8988T (cell line): ENCODE data around the gene MYO15A.

Experiments
- DNase-seq: peaks from one replicate; pipeline ENCODE4 v3.0.0; 2011

The MYO15A gene

DNA sequence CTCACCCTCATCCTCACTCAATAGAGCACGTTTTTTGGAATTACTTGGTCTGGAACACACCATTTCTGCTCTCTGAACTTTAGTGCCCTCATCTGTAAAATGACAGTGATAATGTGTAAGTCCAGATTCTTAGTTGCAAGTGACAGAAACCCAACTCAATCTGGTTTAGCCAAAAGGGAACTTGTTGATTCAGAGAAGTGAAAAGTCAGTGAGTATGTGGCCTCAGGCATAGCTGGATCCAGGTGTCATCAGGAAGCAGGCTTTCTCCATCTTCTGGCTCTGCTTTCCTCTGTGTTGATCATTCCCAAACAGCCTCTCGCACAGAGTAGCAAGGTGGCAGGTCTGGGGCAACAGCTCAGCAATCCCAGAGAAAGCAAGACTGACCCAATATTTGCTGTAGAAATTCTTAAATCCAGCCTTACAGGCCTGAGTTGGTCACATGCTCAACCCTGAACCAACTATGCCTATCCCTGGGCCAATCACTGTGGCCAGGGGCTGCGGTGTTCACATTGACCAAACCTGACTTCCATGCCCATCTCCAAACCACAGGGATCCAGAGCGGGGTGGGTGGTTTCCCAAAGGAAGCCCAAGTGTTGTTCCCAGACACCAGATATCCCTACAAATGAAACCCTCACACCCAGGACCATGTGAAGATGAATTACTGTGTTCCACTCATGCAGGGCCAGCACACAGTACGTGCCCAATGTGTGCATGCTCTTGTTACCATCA is 51.7 kb downstream of the MYO15A start:
- DNase-seq: no peak

DNA sequence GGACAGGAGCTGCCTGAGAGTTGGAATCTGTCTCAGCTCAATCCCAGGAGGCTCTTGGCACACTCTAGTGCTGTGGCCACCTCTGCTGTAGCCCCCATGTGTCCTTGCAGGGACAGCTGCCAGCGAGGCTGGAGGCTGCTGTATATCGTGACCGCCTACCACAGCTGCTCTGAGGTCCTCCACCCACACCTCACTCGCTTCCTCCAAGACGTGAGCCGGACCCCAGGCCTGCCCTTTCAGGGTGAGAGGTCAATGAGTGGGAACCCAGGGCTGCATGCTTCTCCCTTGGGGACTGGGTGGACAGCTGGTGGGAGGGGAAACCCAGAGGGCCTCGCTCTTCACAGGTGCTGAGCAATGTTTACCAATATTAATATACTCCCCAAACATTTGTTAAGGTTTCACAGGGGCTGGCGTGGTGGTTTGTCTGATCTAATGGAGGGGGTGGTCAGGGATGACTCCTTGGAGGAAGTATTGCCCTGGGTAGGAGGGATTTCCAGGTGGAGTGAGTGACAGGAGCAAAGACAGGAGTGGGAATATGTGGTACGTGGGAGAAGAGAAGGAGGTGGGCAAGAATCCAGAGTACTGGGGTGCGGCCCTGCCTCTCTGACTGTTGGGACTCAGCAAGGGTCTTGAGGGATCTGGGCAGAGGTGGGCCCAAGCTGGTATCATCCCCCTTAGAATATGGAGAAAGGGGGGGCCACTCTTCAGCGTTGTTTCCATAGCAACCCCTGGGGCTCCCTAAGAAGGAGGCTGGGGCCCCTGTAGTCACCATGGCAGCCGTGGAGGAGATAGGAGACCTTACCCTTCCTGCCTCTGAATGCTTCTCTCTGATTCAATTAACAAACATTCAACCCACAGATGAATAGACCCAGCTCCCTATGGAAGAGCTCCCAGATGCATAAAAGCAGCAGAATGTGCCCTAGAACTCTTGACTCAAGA is 52.9 kb downstream of the MYO15A start:
- no peak for DNase-seq

DNA sequence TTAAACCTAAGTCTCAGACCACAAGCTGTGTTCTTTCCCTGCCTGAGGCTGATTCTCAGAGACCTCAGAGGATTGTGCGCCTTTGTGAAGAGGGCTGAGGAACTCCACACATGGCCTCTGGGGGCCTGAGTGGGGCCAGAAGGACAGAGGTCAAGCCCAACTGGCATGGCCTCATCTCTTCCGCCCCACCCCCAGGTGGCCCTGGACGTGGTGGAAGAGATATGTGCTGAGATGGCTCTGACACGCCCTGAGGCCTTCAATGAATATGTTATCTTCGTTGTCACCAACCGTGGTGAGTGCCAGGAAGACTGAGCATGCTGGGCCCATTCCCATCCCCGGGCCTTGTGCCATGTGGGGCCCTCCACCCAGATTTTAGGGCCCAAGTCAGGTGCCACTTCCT is 55.0 kb downstream of the MYO15A start:
- DNase-seq: no peak

DNA sequence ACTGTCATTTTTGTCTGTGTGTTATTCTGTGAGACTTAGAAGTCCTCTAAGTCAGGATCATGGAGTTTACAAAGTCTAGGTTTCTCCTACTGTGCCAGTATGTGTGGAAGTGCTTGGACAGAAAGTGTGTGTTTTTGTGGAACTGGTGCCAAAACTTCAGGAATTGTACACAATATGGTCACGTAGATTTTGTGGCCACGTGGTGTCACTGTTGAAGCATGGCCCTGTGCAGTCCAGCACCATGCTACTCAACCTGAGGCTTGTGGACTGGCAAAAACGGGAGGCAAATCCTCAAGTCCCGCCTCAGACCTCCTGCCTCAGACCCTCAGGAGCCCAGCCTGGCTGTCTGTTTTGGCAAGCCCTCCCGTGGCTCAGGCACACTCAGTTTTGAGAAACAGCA is 58.3 kb downstream of the MYO15A start:
- DNase-seq: no peak

- DNase-seq: no peak
These were observed 58.9 kb downstream of the MYO15A start for GRCh38 chr17:18167421-18167820.

DNA sequence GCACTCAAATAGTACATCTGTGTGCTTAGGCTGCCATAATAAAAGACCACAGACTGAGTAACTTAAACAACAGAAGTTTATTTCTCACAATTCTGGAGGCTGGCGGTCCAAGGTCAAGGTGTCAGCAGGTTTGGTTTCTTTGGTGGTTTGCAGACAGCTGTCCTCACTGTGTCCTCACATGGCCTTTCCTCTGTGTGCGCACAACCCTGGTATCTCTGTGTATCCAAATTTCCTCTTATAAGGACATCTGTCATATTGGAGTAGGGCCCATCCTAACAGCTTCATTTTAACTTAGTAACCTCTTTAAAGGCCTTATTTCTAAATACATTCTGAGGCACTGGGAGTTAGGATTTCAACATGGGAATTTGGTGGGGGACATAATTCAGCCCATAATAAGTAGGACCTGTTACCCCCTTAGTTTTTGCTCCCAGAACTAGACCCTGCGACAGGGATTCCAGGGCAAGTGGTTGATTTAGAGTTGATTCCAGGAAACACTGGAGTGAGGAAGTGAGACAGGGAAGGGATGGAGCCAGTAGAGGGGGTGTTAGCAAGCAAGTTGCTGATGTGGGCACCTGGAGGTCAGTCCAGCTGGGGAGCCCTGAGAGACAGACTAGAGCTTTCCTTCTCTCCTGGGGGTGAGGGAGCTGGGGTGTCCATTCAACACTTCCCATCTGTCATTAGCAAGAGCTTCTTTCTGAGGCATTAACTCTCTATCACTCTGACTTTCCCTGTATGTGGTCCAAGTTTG is 64.1 kb downstream of the MYO15A start:
- DNase-seq: no peak

DNA sequence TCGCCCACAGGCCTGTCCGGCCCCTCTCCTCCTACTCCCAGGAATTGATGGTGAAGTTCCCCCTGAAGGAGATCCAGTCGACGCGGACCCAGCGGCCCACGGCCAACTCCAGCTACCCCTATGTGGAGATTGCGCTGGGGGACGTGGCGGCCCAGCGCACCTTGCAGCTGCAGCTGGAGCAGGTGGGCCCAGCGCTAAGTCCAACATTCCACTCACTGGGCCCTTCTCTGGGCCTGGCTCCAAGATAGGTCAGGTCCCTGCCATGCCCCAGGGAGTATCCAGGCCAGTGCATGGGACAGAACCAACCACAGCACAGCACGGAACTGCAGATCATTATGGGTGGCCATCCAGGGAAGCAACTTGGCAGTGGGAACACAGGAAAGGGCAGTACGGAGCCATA is 65.2 kb downstream of the MYO15A start:
- no peak for DNase-seq

- no peak for DNase-seq
These were observed 67.6 kb downstream of the MYO15A start for GRCh38 chr17:18176176-18176575.

- DNase-seq: no peak
These were observed 68.6 kb downstream of the MYO15A start for GRCh38 chr17:18177133-18177532.

DNA sequence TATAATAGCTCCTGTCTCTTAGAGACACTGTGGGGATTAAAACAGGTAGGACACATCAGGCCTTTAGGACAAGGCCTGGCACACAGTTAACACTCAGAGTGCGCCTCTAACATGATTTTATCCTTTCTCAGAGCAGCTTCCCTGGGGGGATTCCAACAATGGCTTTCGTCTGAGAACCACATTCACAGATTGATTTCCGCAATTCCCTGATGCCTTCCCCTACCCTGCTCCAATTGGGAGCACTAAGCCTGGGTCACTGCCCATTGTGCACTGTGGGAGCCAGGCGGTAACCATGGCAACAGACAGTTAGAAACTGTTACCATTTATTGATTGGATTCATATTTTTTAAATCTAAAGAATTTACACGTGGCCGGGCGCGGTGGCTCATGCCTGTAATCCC is 69.2 kb downstream of the MYO15A start:
- DNase-seq: no peak

DNA sequence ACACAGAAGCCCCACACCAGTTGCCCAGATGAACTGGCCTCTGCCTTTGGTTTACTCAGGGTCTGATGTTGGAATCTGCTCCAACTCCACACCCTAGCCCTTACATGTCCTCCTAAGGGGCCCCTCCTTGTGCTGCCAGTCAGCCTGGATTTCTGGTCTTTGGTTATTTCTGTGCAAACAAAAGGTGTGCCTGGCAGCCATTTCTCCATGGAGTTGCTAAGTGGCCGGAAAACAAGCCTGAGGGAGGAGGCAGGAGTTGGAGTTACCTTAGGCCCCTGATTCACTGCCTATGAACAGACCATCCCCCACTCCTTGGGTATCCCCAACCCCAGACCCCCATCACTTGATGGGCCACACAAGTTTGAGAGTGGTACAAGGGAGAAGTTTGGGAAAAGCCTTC is 70.6 kb downstream of the MYO15A start:
- DNase-seq: no peak

DNA sequence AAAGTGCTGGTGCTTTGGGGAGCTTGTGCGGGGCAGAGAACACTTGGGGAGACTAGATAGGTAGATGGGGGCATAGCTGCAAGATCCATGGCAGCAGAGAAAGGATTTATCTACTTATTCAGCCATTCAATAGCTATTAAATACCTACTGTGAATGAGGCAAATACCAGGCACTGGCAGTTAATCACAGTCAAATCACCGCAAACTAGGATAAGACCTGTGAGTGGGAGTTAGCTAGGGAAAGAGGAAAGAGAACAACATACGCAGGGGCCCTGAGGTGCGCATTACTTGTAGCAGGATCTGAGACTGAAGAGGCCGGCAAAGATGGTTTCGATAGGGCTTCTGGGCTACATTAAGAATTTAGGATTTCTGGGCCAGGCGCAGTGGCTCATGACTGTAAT is 71.2 kb downstream of the MYO15A start:
- no peak for DNase-seq

- DNase-seq: no peak
These were observed 72.8 kb downstream of the MYO15A start for GRCh38 chr17:18181358-18181757.

DNA sequence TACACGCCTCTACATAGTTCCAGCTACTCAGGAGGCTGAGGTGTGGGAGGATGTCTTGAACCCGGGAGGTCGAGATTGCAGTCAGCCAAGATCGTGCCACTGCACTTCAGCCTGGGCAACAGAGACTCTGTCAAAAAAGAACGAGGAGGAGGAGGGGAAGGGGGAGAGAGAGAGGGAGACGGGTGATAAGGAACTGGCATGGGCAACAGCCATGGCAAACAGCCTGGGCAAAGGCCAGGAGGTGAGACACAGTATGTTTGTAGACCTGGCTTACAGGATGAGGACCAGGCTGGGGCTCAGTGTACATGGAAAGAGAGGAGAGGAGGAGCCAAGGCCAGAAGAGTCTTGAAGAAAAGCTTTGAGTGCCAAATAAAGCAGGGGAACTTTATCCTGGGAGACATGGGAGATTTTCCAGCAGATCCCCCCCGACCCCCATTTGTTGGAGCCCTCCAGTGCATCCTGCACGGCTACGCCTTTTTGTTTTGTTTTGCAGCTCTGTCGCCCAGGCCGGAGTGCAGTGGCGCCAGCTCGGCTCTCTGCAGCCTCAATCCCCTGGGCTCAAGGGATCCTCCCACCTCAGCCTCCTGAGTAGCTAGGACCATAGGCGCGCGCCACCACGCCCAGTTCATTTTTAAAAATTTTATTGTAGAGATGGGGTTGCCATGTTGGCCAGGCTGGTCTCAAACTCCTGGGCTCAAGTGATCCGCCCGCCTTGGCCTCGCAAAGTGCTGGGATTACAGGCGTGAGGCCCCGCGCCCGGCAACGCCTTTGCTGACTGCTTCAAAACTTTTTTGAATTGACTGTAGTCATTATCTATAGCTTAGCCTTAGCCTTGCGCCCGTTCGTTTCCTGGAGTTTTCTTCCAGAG is 73.8 kb downstream of the MYO15A start:
- DNase-seq: no peak

GRCh38 chr17:18182978-18183333 is 74.4 kb downstream of the MYO15A start:
- DNase-seq: peak; percentile 78

GRCh38 chr17:18183334-18184142 is 75.0 kb downstream of the MYO15A start, which contains the start of gene ALKBH5:
ALKBH5 (plus strand) TSS chr17:18183828; CDS start chr17:18184244, 416 bp downstream.
- peak; percentile 99 for DNase-seq

DNA sequence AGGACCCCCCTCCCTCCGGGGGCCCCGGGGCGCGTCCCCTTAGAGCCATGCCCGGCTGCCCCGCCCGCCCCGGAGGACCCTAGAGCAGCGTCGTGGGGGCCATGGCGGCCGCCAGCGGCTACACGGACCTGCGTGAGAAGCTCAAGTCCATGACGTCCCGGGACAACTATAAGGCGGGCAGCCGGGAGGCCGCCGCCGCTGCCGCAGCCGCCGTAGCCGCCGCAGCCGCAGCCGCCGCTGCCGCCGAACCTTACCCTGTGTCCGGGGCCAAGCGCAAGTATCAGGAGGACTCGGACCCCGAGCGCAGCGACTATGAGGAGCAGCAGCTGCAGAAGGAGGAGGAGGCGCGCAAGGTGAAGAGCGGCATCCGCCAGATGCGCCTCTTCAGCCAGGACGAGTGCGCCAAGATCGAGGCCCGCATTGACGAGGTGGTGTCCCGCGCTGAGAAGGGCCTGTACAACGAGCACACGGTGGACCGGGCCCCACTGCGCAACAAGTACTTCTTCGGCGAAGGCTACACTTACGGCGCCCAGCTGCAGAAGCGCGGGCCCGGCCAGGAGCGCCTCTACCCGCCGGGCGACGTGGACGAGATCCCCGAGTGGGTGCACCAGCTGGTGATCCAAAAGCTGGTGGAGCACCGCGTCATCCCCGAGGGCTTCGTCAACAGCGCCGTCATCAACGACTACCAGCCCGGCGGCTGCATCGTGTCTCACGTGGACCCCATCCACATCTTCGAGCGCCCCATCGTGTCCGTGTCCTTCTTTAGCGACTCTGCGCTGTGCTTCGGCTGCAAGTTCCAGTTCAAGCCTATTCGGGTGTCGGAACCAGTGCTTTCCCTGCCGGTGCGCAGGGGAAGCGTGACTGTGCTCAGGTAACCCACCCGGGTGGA is 75.8 kb downstream of the MYO15A start:
- DNase-seq: no peak

GRCh38 chr17:18185391-18185790 is 76.8 kb downstream of the MYO15A start:
- DNase-seq: no peak

GRCh38 chr17:18185832-18186626 is 77.5 kb downstream of the MYO15A start:
- DNase-seq: no peak

GRCh38 chr17:18186627-18186982 is 78.0 kb downstream of the MYO15A start:
- DNase-seq: no peak
